HL-60 (cell line): ENCODE results near the gene RPS6KC1.

Source experiments
- DNase-seq, 2 experiments: peaks; one replicate each; pipeline ENCODE4 v3.0.0-alpha.2; 2010 to 2020; ENCODE audit warnings: low read depth in 1 of 2, low spot score in 1 of 2
- H3K27ac ChIP-seq: fragments of 250-450 bp; sonication (Bioruptor Pico); replicated peaks from 2 replicates; pipeline ENCODE4 v1.5.1; 2020; ENCODE audit warnings: mild to moderate bottlenecking, moderate library complexity
- H3K27me3 ChIP-seq: fragments of 250-450 bp; sonication (Bioruptor Pico); 2 replicates; pipeline ENCODE4 v1.5.1; 2021; ENCODE audit warnings: mild to moderate bottlenecking, moderate library complexity; ENCODE audit not compliant: insufficient read depth, poor library complexity, severe bottlenecking
- H3K4me3 ChIP-seq: replicated peaks from 2 replicates; pipeline ENCODE4 v1.5.1; 2011; ENCODE audit warnings: mild to moderate bottlenecking, control low read depth, low read length; ENCODE audit not compliant: insufficient read depth
- CTCF ChIP-seq: IDR thresholded peaks from one replicate; pipeline ENCODE4 v1.5.1; 2011; ENCODE audit warnings: low read length, control low read depth, inconsistent platforms; ENCODE audit not compliant: insufficient read depth
- GABPA ChIP-seq: IDR thresholded peaks from 2 replicates; pipeline ENCODE4 v1.6.1; 2012; ENCODE audit warnings: low read depth
- POLR2AphosphoS5 ChIP-seq: IDR thresholded peaks from 2 replicates; pipeline ENCODE4 v1.6.1; 2012; ENCODE audit warnings: low read depth
- REST ChIP-seq: IDR thresholded peaks from 2 replicates; pipeline ENCODE4 v1.6.1; 2012; ENCODE audit warnings: low read depth; ENCODE audit not compliant: insufficient replicate concordance
- SPI1 ChIP-seq: IDR thresholded peaks from 2 replicates; pipeline ENCODE4 v1.6.1; 2012; ENCODE audit warnings: low read depth, mild to moderate bottlenecking, borderline replicate concordance

Gene RPS6KC1

GRCh38 chr1:213087911-213088310, 36.9 kb downstream of the RPS6KC1 start:
- Histone ChIP-seq H3K27me3 (no peaks in the 10 kb centered on the region), H3K27ac (no peak overlapping the region), H3K4me3 (no peak overlapping the region)
- TF ChIP-seq SPI1 (no peak), GABPA (no peak), POLR2AphosphoS5 (no peak), CTCF (no peak), REST (no peak)
- no peak for DNase-seq

- Histone ChIP-seq H3K27ac (no peak overlapping the region), H3K4me3 (no peak overlapping the region), H3K27me3 (no peaks in the 10 kb centered on the region)
- DNase-seq: no peak
- no peak for TF ChIP-seq REST
- TF ChIP-seq CTCF: no peak
- no peak for TF ChIP-seq GABPA
- TF ChIP-seq SPI1: no peak
- no peak for TF ChIP-seq POLR2AphosphoS5
These were observed 39.1 kb downstream of the RPS6KC1 start for GRCh38 chr1:213089924-213090677.

GRCh38 chr1:213094446-213094845, 43.4 kb downstream of the RPS6KC1 start:
- H3K27me3 ChIP-seq: no peaks in the 10 kb centered on the region
- no peak overlapping the region for H3K4me3 ChIP-seq
- DNase-seq: no peak
- no peak overlapping the region for H3K27ac ChIP-seq
- no peak for TF ChIP-seq GABPA
- no peak for TF ChIP-seq REST
- TF ChIP-seq POLR2AphosphoS5: no peak
- no peak for TF ChIP-seq CTCF
- no peak for TF ChIP-seq SPI1
